ENCODE measurements around the gene RPEL1. TPM values are rescaled to one million over a fixed set of nuclear protein-coding genes. Genes with fewer than 3 reads are reported as not detected.

The RPEL1 gene
- total RNA-seq, 2 donors from 2014 or later = not detected

- Mint-ChIP-seq H3K4me3 (no peak overlapping the region), H3K36me3 (ENCODE audit: low read depth) (peaks cover 7% of the 10 kb centered on the region), H3K4me1 (no peaks in the 10 kb centered on the region), H3K27ac (no peak overlapping the region), H3K9me3 (no peaks in the 10 kb centered on the region), H3K27me3 (peaks cover 54% of the 10 kb centered on the region)
- no peak for ATAC-seq (replicated peaks)
Observed at GRCh38 chr10:103280506-103280905, 34.8 kb downstream of the RPEL1 start.

GRCh38 chr10:103281753-103282152, 36.1 kb downstream of the RPEL1 start:
- peaks cover 50% of the 10 kb centered on the region for H3K27me3 Mint-ChIP-seq
- H3K36me3 Mint-ChIP-seq (ENCODE audit: low read depth) = peaks cover 7% of the 10 kb centered on the region
- H3K4me1 Mint-ChIP-seq = no peaks in the 10 kb centered on the region
- H3K9me3 Mint-ChIP-seq = no peaks in the 10 kb centered on the region
- H3K4me3 Mint-ChIP-seq = no peak overlapping the region
- H3K27ac Mint-ChIP-seq = no peak overlapping the region
- ATAC-seq (replicated peaks) = no peak

- H3K4me3 Mint-ChIP-seq = no peak overlapping the region
- H3K4me1 Mint-ChIP-seq = no peaks in the 10 kb centered on the region
- H3K27me3 Mint-ChIP-seq = peaks cover 54% of the 10 kb centered on the region
- ATAC-seq (replicated peaks) = no peak
- H3K36me3 Mint-ChIP-seq (ENCODE audit: low read depth) = peaks cover 7% of the 10 kb centered on the region
- no peak overlapping the region for H3K27ac Mint-ChIP-seq
- H3K9me3 Mint-ChIP-seq = no peaks in the 10 kb centered on the region
Observed at GRCh38 chr10:103282961-103283360, 37.3 kb downstream of the RPEL1 start.

GRCh38 chr10:103284170-103284569, 38.5 kb downstream of the RPEL1 start:
- H3K27me3 Mint-ChIP-seq = peaks cover 52% of the 10 kb centered on the region

GRCh38 chr10:103287992-103288391, 42.3 kb downstream of the RPEL1 start:
- H3K27ac Mint-ChIP-seq = no peak overlapping the region
- ATAC-seq (replicated peaks) = no peak
- H3K36me3 Mint-ChIP-seq (ENCODE audit: low read depth) = no peaks in the 10 kb centered on the region
- no peaks in the 10 kb centered on the region for H3K9me3 Mint-ChIP-seq
- no peaks in the 10 kb centered on the region for H3K4me1 Mint-ChIP-seq
- H3K4me3 Mint-ChIP-seq = no peak overlapping the region
- peaks cover 30% of the 10 kb centered on the region for H3K27me3 Mint-ChIP-seq

More at GRCh38 chr10:103284170-103284569, 38.5 kb downstream of the RPEL1 start:
- Mint-ChIP-seq H3K9me3 (no peaks in the 10 kb centered on the region), H3K27ac (no peak overlapping the region), H3K4me3 (no peak overlapping the region), H3K36me3 (ENCODE audit: low read depth) (peaks cover under 1% of the 10 kb centered on the region), H3K4me1 (no peaks in the 10 kb centered on the region)
- no peak for ATAC-seq (replicated peaks)

GRCh38 chr10:103291588-103291987, 45.9 kb downstream of the RPEL1 start:
- H3K36me3 Mint-ChIP-seq (ENCODE audit: low read depth) = no peaks in the 10 kb centered on the region
- ATAC-seq (replicated peaks) = no peak
- H3K9me3 Mint-ChIP-seq = no peaks in the 10 kb centered on the region
- peaks cover 19% of the 10 kb centered on the region for H3K27me3 Mint-ChIP-seq
- no peak overlapping the region for H3K27ac Mint-ChIP-seq
- no peak overlapping the region for H3K4me3 Mint-ChIP-seq
- no peaks in the 10 kb centered on the region for H3K4me1 Mint-ChIP-seq

GRCh38 chr10:103295374-103296015, 49.8 kb downstream of the RPEL1 start:
- Mint-ChIP-seq H3K4me3 (no peak overlapping the region), H3K4me1 (peaks cover 3% of the 10 kb centered on the region), H3K27ac (no peak overlapping the region), H3K27me3 (no peaks in the 10 kb centered on the region), H3K9me3 (no peaks in the 10 kb centered on the region), H3K36me3 (ENCODE audit: low read depth) (no peaks in the 10 kb centered on the region)
- ATAC-seq (replicated peaks) = no peak

Other genes starting within 250 kb of the RPEL1 start
- 10 to 100 TPM; 49.3 to 55.9 TPM for gene NT5C2, start 52.6 kb upstream of the RPEL1 start, total RNA-seq
- under 1 TPM; 0.13 to 0.65 TPM for gene INA, start 31.3 kb downstream of the RPEL1 start, total RNA-seq
- 10 to 100 TPM; 11.3 to 14.2 TPM for gene PCGF6, start 105.3 kb downstream of the RPEL1 start, total RNA-seq
- 10 to 100 TPM in 1 of 2 donors, 1 to 10 TPM in 1; 8.7 to 13.4 TPM for gene TAF5, start 122.1 kb downstream of the RPEL1 start, total RNA-seq
- gene ATP5MK, start 150.6 kb downstream of the RPEL1 start, total RNA-seq = 100 to 1,000 TPM; 290 to 425 TPM
- gene PDCD11, start 150.7 kb downstream of the RPEL1 start, total RNA-seq = 10 to 100 TPM; 50.1 to 79.5 TPM
- gene CALHM2, start 206.5 kb downstream of the RPEL1 start, total RNA-seq = 10 to 100 TPM; 18.2 to 26.0 TPM
- under 1 TPM in 1 of 2 donors, not detected in 1; 0.11 TPM for gene CALHM1, start 213.0 kb downstream of the RPEL1 start, total RNA-seq
- not detected for gene CALHM3, start 233.4 kb downstream of the RPEL1 start, total RNA-seq
- 1 to 10 TPM; 2.1 to 3.7 TPM for gene NEURL1, start 247.8 kb downstream of the RPEL1 start, total RNA-seq